HEK293 (cell line): ENCODE data around the gene CTH.

Experiments used
- TRIM28 ChIP-seq: IDR thresholded peaks from 2 replicates; pipeline ENCODE4 v1.6.1; 2011; ENCODE audit warnings: low read length, control low read depth, borderline replicate concordance
- ZNF747 ChIP-seq: fragments of 450-650 bp; formaldehyde crosslinking; IDR thresholded peaks from 2 replicates; pipeline ENCODE4 v1.5.1; 2016; ENCODE audit warnings: missing biosample characterization, missing genetic modification characterization

GRCh38 chr1:70426154-70427131 lies 15.4 kb downstream of the CTH start:
- TF ChIP-seq ZNF747 (no peak), TRIM28 (no peak)
